ENCODE measurements around the gene CADPS. TPM values are rescaled to one million over a fixed set of nuclear protein-coding genes. Genes with fewer than 3 reads are reported as not detected.

Gene CADPS
- total and polyA plus RNA-seq, 12 donors, result 1.4 to 36.6 (median 21.6) TPM

DNA sequence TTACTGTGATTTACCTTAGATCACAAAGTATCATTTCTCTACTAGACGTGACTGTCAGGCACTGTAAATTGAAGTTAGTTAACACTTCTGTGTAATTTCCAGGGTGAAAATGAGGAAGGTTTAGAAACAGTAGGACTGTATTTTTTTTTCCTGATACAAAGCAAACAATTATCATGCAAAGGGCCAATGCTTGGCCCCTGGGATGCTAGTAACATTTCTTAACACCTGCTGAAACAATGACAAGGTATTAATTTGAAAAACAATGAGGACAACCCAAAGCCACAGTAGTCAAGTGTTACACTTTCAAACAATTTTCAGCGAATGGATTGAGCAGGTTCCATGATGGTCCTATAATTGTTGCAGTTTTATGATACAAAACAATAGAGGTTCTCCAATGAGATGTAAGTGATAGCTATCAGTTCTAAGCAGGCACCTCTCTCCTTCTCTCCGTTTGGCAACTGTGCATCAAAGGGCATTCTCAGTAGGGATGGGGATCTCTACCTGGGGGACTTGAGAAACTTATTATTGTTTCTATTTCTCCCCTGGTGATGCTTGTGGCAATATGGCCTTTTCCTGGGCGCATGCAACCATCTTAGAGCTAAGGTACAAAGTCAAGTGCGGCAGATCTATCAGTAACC lies 435.9 kb downstream of the CADPS start:
- intact Hi-C loops (cut with DNase I), result no loop called here
- TF ChIP-seq, protein P1, sequence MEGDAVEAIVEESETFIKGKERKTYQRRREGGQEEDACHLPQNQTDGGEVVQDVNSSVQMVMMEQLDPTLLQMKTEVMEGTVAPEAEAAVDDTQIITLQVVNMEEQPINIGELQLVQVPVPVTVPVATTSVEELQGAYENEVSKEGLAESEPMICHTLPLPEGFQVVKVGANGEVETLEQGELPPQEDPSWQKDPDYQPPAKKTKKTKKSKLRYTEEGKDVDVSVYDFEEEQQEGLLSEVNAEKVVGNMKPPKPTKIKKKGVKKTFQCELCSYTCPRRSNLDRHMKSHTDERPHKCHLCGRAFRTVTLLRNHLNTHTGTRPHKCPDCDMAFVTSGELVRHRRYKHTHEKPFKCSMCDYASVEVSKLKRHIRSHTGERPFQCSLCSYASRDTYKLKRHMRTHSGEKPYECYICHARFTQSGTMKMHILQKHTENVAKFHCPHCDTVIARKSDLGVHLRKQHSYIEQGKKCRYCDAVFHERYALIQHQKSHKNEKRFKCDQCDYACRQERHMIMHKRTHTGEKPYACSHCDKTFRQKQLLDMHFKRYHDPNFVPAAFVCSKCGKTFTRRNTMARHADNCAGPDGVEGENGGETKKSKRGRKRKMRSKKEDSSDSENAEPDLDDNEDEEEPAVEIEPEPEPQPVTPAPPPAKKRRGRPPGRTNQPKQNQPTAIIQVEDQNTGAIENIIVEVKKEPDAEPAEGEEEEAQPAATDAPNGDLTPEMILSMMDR (IDR thresholded peaks at IDR 0.05), result no peak
- 58 to 69% methylated on average over 5 of the region's 5 CpGs for WGBS, 2 donors

DNA sequence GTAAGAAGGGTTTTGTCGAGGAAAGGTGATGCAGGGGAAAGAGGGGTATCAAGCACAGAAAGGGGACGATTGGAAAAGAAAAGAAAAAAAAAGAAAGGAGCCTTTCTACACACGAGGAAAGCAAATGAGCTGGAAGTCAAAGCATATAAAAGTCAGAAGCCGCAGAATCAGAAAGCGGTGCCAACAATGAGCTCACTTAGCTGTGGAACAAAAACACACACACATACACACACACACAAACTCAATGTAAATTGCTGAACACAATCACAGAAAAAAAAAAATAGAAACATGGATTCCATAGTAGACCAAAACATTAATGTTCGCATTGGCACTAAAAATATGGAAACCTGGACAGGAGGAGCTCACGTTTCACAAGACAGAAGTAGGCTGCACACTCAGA lies 438.4 kb downstream of the CADPS start:
- H3K36me3 ChIP-seq, result no peaks in the 10 kb centered on the region
- 67 to 79% methylated on average over 7 of the region's 7 CpGs for WGBS, 2 donors
- no peaks in the 10 kb centered on the region for H3K4me1 ChIP-seq
- DNase-seq (no peak), ATAC-seq (no peak)
- no peaks in the 10 kb centered on the region for H3K9me3 ChIP-seq
- H3K27ac ChIP-seq, result no peak overlapping the region
- intact Hi-C loops (cut with DNase I), result no loop called here
- peaks cover 0 to 10% (median 4%) of the 10 kb centered on the region in 7 donors for H3K27me3 ChIP-seq
- no peak overlapping the region for H3K4me3 ChIP-seq
- TF ChIP-seq, protein P1 (IDR thresholded peaks at IDR 0.05), result no peak

More for the DNA sequence above, 435.9 kb downstream of the CADPS start:
- no peaks in the 10 kb centered on the region for H3K36me3 ChIP-seq
- peaks cover 0 to 9% (median 4%) of the 10 kb centered on the region in 7 donors for H3K27me3 ChIP-seq
- H3K9me3 ChIP-seq, result no peaks in the 10 kb centered on the region
- no peak for DNase-seq
- H3K27ac ChIP-seq, result no peak overlapping the region
- no peaks in the 10 kb centered on the region for H3K4me1 ChIP-seq
- ATAC-seq, result no peak
- no peak overlapping the region for H3K4me3 ChIP-seq

DNA sequence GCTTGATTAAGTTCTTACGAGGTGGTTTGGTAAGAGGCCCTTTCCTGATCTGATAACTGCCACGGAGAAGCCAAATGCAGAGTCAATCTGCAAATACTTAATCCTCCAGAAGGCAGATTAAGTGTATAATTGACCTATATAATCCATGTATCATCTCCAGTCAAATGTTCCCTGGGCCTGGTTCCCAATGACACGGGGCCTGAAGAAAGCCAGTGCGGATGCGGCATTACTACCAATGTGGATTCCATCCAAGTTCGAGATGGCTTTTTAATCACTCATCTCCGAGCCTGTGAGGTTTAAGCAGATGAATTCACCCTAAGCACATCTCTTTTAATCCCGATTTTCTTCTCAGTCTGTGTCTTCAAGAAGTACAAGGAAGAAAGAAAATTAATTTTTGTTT lies 441.8 kb downstream of the CADPS start:
- intact Hi-C loops (cut with DNase I), result no loop called here
- Histone ChIP-seq H3K9me3 (no peaks in the 10 kb centered on the region), H3K4me3 (no peak overlapping the region), H3K4me1 (no peaks in the 10 kb centered on the region), H3K36me3 (no peaks in the 10 kb centered on the region), H3K27ac (no peak overlapping the region), H3K27me3 (peaks cover 0 to 13% (median 0%) of the 10 kb centered on the region in 7 donors)
- 78 to 83% methylated on average over 8 of the region's 8 CpGs for WGBS, 2 donors
- TF ChIP-seq, protein P1 (IDR thresholded peaks at IDR 0.05), result no peak
- ATAC-seq (no peak), DNase-seq (no peak)

DNA sequence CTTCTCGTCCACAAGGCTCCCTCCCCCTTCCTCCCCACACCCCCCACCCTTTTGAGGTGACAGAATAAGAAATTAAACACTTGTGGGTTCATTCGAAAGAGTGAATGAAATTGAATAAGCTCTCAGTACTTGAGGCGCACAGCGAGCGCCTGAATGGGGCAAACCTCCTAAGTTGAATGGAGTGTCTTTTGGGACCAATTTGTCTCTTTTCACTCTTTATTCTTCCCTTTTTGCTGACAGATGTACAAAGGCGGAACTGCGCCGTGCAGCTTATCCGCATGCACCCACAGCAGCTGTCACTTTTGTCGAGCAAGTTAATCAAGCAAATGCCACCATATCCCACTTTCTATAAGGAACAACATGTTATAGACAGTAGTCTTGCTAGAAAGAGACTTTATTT lies 454.0 kb downstream of the CADPS start:
- WGBS, 2 donors, result 84 to 86% methylated on average over 10 of the region's 10 CpGs
- DNase-seq, result no peak

More for the DNA sequence above, 454.0 kb downstream of the CADPS start:
- intact Hi-C loops (cut with DNase I), result no loop called here
- Histone ChIP-seq H3K4me3 (no peak overlapping the region), H3K36me3 (no peaks in the 10 kb centered on the region), H3K4me1 (no peaks in the 10 kb centered on the region), H3K27me3 (peaks cover 0 to 14% (median 0%) of the 10 kb centered on the region in 7 donors), H3K27ac (no peak overlapping the region), H3K9me3 (no peaks in the 10 kb centered on the region)
- no peak for ATAC-seq
- TF ChIP-seq, protein P1 (IDR thresholded peaks at IDR 0.05), result no peak
